Measurements from ENCODE around the gene TMOD1. TPM values are rescaled to one million over a fixed set of nuclear protein-coding genes. Genes with fewer than 3 reads are reported as not detected.
"Not testable (repeated sequence)": the region's sequence is repeated elsewhere in the genome, so short reads cannot be mapped to it uniquely, and the experiment has no call there.

Gene TMOD1
- total RNA-seq, 1 donor from 2014 or later: 1.6 TPM

DNA sequence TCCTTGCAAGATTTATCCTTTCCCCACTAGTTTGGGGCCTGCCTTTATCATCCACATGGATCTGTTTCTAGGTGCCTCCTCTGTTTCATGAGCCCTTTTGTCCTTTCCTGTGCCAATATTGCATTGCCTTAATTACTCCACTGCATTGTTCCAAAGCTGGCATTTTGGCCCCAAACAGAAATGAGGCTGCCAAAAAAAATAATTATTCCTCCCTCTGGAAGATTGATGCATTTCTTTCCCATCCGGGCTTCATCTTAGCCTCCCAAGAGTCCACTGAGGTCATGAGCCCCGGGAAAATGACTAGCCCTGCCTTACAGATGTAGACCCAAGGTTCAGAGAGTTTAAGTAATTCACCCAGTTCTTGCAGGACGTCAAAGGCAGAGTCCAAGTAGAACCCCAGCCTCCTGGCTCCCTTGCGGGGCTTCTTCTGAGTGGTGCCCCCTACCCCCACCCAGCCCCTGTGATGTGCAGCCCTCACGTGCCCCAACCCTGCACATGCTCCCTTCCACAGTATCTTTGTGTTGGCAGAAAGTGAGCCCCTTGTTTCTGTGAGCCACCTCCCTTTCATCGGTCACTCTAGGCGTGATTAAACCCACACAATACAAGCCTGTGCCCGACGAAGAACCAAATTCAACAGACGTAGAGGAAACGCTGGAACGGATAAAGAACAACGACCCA, 62.1 kb downstream of the TMOD1 start:
- intact Hi-C loops (cut with micrococcal nuclease): no loop called here

DNA sequence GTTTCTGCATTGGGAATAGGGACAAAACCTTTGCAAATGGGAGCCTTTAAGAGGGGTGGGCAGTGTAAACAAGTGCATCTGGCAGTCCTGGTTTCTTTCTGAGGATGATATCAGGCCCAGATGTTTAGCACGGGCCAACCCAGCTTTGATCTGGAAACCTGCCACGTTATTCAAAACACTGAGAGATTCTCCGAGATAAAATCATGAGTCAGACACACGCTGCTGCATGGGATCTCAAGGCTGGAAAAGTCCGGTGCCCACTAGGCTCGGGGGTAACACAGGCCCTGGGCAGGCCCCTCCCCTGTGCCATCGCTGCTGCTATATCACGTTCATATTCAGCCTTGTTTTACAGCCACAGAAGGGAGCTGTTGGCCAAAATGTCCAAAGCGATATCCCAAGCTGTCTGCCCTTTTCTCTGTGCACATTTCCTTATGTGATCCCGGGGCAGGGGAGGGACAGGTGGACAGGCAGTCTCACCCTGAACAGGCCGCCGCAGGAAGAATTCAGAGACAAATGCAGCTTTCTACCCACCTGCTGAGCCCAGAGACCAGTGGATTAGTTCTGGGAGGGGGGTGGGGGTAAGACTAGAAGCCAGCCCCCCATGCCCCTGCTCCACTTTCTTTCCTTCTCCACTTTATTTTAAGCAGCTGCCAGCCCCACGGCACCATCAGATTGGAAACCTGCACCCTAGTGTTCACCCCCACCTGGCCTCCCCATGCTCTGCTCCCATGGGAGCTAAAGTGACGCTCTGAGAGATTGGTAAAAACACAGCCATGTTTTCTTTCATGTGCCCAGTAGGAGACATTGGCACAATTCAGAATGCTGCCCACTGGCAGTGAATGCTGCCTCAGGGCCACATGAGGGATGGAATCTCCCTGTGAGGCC, 63.1 kb downstream of the TMOD1 start:
- intact Hi-C loops (cut with micrococcal nuclease): no loop called here

DNA sequence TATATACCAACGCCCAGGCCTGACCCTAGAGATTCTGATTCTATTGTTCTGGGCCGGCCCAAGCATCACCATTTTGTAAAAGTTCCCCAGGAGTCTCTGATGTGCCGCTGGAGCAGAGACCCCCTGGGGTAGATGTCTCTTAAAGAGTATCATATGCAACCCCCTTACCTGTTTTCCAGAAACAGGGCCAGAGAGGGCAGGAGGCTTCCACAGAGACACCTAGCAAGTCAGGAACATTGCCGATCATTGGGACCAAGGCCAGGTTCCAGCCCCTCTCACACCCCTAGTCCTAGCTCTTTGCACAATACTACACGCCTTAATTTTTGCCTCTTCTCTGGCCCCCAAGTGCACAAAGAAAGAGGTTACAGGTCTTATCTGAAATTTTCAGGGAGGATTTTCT, 63.8 kb downstream of the TMOD1 start:
- intact Hi-C loops (cut with micrococcal nuclease): no loop called here

DNA sequence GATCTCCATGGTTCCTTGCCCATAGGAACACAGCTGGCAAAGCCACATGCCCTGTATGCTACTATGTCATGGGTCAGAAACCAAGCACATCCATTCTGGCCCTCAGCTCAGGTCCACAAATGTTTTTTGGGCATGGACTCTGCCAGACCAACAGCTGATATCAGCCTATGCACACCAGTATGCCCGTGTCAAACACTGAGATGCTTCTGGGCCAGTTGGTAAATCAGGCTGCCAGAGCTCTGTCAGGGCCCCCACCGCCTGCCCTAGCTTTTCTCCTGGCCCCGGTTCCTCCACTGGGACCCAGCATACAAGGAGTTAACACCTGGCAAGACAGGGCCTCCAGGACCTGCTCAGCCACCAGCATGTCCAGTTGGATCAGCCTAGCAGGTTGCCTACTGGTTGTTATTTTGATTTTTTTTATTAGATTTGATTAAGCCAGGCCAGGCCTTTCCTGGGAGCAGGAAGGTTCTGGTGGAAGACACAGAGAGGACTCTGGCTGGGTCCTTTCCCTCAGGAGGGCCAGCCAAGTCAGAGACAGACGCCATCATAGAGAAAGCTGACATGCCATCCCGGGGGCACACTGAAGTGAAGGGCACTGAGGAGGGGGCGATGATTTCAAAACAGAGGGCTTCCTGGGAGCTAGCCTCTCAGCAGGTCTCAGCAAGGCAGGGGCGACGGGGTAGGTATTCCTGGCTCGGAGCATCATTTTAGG, 65.9 kb downstream of the TMOD1 start:
- intact Hi-C loops (cut with micrococcal nuclease): no loop called here

DNA sequence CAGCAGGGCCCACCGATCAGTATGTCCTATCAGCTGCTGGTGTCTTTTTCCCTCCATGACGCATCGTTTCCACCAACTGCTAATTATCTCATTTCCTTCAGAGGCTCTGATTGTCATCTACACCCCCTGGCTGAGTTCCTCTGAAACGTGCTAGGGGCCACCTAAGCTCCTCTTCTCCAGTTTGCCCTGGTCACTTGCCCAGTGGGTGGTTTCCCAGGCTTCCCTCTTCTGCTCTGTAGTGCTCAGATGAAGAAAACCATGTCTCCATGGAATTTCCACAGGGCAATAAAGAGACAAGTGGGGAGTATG, 66.4 kb downstream of the TMOD1 start:
- intact Hi-C loops (cut with micrococcal nuclease): no loop called here

DNA sequence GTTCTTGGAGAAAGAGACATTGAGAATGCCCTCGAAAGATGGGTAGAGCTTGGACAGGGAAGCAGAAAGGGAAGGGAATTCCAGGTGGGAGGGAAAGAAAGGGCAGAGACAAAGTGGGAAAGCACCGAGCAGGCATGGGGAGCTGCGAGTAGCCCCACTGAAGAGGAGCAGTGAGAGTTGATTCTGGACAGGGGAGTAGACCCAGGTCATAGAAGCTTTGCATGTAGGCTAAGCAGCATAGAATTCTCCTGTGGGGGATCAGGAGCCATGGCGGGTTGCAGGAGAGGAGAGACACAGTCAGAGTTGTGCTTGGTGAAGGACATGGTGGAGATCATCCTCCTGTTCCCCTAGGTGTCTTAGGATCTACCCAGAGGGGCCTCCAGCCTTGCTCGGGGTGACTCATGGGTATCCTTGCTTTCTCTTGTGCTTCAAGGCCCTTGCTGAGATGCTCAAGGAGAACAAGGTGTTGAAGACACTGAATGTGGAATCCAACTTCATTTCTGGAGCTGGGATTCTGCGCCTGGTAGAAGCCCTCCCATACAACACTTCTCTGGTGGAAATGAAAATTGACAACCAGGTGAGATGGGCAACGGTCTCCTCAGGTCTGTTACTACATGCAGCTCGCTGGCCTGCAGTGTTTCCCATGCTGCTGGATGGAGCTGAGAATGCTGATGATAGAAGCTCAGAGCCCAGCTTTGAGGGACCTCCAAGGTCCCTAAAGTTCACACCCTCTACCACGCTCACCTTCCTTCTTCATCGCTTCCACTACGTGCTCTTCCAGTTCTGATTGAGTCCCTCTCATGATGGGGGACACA, 67.2 kb downstream of the TMOD1 start:
- intact Hi-C loops (cut with micrococcal nuclease): no loop called here

DNA sequence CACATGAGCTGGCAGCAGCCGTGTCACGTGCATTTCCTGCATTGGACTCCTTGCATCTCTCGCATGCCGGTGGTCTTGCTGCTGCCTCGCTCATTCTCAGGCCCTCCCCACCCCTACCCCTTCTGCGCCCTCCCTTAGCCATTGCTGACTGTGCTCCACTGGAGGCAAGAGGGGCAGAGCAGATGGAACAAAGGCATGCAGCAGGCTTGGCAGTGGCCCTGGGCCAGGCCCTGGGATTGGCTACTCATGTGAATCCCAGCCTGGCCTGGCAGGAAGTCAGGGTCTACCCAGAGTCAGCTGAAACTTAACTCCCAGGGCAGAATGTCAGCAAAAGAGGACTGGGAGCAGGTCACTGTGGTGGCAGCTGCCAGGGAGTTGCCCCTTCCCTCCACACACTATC, 69.4 kb downstream of the TMOD1 start:
- intact Hi-C loops (cut with micrococcal nuclease): no loop called here

DNA sequence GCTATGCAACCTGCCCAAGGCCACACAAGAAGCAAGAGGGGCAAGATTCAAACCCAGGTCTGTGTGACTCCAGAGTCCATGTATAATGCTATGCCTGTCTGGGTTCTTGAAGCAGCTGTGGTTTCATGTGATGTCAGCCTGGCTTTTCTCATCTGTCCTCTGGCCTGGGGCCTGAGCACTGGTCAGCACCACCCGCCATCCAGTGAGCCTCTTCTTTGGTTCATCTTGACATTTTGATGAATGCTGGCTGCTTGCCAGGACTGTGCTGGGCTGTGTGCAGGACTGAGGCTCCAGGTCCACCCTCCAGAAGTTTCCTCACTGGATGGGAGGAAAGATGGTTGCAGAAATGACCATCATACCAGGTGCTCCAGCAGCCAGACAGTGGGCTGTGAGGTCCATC, 70.2 kb downstream of the TMOD1 start:
- intact Hi-C loops (cut with micrococcal nuclease): no loop called here

DNA sequence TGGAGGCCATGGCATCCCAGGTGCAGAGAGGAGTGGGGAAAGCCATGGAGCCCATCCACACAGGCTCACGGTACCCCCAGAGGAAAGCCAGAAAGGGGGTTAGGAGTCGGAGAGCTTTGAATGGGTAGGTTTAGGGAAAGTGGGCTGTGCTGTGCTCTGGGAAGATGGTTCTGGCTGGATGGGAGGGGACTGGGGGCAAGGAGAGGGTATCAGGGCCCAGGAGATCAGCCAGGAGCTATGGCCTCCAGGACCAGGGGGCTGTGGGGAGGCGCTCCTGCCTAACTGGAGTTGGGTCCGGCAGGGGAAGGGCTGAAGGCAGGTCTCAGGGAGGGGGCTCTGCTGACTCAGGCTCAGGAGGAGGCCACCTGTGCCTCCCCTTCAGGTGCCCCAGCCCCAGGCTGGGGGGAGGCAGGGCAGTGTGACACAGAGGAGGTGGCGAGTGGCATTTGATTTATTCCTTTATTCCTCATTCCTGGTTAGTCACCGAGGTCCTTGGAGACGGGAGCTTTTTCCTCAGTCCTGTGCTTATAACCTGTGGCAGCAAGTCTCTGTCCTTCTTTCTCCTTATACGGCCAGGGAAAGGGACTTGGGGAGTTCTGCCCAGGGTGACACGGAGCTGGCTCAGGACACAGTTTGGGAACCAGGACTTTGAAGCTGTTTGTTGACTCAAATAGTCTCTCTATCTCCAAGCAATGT, 70.9 kb downstream of the TMOD1 start:
- intact Hi-C loops (cut with micrococcal nuclease): no loop called here

DNA sequence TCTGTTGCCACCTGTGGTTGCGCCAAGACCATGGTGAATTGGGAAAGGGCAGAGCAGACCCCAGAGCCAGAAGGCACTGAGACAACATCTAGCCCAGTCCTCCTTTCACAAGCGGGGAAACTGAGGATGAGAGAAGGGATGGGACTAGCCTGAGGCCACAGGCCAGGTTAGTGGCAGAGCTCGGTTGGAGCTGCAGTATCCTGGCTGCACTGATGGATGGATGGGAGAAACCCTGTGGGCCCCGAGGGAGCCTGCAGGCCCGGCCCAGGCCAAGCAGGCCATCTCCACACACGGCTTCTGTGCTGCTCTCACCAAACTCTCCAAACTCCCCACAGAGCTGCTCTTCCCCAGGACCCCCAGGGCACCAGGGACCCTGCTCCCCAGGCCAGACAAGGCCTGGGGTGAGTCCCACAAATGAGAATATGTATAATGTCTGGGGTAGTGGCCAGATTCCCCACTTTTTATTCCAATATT, 71.5 kb downstream of the TMOD1 start:
- intact Hi-C loops (cut with micrococcal nuclease): no loop called here

DNA sequence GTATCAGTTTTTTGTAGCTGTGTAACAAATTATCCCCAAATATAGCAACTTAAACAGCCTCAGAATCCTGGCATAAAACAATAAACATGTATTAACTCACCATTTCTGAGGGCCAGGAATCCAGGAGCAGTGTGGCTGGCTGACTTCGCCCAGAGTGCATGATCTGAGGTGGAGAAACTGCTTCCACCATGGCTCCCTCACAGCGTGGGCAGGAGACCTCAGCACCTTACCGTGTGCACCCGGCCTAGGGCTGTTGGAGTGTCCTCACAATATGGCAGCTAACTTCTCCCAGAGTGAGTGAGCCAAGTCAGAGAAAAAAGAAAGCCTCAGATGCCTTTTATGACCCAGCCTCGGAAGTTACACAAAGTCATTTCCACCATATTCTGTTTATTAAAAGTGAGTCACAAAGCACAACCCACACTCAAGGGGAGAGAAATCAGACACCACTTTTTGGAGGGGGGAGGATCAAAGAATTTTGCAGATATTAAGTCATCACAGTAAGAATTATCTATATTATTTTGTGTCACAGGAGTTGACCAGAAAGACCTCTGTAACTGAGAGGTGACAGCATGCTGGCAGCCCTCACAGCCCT, 72.1 kb downstream of the TMOD1 start:
- intact Hi-C loops (cut with micrococcal nuclease): loop anchor here (2.0 kb wide), 2 partner anchors 15 to 63 kb away; no protein-coding TSS in a partner anchor

DNA sequence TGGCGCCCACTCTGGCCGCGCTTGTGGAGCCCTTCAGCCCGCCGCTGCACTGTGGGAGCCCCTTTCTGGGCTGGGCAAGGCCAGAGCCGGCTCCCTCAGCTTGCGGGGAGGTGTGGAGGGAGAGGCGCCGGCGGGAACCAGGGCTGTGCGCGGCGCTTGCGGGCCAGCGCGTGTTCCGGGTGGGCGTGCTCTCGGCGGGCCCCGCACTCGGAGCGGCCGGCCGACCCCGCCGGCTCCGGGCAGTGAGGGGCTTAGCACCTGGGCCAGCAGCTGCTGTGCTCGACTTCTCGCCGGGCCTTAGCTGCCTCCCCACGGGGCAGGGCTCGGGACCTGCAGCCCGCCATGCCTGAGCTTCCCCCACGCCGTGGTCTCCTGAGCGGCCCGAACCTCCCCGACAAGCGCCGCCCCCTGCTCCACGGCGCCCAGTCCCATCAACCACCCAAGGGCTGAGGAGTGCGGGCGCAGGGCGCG, 72.7 kb downstream of the TMOD1 start:
- intact Hi-C loops (cut with micrococcal nuclease): loop anchor here (2.0 kb wide), 2 partner anchors 15 to 63 kb away; no protein-coding TSS in a partner anchor

DNA sequence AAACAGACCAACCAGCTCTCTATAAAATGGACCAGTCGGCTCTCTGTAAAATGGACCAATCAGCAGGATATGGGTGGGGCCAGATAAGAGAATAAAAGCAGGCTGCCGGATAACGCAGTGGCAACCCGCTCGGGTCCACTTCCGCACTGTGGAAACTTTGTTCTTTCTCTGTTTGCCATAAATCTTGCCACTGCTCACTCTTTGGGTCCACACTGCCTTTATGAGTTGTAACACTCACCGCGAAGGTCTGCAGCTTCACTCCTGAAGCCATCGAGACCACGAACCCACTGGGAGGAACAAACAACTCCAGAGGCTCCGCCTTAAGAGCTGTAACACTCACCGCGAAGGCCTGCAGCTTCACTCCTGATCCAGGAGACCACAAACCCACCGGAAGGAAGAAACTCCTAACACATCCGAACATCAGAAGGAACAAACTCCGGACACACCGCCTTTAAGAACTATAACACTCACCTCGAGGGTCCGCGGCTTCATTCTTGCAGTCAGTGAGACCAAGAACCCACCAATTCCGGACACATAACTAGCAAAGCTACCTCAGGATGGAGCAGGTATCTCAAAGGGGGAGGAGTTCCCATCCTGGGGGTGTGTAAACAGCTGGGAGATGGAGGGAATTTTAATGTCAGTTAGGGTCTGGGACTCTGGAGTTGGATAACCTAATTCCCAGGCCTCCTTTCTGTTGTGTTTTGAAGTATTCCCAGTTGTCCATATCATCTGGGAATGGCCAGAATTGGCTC, 73.6 kb downstream of the TMOD1 start:
- intact Hi-C loops (cut with micrococcal nuclease): loop anchor here (1.0 to 2.0 kb wide), 3 partner anchors 16 to 64 kb away; partner anchors contain the start of genes NCBP1 and TSTD2

DNA sequence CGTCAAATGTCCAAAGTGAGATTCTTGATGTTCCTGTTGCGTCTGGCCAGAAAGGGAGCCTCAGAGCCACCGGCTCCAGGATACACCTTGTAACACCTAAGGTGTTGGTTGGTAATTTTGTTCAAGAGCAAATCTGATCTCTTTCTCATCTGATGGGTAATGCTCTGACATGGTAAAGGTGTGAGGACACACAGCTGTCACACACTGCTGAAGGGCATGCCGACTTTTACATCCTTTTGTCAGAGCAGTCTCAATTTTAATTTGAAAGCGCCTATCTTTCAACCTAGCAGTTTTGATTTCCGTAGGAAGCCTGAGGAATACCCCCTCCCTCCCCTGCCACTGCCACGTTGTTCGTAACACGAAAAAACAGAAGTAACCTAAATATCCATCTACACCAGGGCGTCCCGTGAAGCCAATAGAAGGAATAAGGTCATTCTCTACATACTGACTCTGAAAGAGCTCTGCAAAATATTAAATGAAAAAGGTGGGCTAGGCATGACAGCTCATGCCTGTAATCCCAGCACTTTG, 74.3 kb downstream of the TMOD1 start:
- intact Hi-C loops (cut with micrococcal nuclease): loop anchor here (1.0 to 2.0 kb wide), 3 partner anchors 17 to 65 kb away; partner anchors contain the start of genes NCBP1 and TSTD2

DNA sequence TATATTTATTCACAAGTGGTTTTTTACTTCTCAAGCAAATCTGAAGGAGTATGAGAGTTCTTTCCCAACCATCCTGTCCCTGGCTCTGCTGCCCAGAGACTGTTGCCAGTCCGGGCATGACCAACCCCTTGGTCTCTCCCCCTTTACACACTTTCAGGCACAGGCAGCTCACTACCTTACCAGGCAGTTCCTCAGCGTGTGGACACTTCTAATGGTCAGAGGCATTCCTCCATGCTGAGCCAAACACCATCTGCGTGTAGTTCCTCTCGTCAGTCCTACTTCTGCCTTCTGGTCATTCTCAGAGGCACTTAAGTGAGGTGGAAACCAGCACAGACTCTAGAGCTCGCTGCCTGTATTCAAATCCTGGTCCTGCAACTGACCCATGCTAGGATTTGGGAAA, 75.6 kb downstream of the TMOD1 start:
- intact Hi-C loops (cut with micrococcal nuclease): no loop called here

DNA sequence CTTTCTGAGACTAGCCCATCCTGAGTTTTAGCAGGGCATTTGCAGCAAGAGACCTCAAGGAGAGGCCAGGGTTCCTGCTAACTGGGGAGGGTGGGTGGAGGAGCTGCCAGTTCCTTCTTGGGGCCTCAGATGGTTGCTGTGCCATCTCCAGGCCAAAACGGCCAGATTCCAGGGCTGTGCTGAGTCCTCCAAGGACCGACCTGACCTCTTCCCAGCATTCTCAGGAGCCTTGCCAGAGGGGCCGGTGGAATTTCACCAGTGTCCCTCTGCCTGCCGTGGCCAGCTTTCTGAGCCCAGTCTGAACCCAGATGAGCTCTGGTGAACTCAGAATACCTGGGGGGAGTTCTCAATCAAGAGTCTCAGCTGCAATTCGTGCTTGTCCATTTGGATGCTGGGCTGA, 77.4 kb downstream of the TMOD1 start:
- intact Hi-C loops (cut with micrococcal nuclease): no loop called here

DNA sequence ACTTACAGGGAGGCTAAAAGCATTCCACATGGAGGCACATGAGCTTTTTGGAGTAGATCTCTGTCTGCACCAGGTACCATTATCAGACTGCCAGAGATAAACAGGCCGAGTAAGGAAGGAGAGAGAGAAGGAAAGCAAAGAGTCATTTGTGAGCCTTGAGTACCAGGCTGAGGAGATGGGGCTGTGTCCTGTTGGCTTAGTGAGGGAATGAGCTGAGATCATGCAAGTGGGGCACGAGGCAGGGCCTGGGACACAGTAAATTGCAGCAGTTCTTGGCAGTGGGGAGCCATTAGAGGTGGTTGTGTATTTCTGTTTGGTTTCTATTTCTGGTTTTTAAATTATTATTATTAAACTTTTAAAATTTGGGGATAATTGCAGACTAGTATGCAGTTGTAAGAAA, 78.4 kb downstream of the TMOD1 start:
- intact Hi-C loops (cut with micrococcal nuclease): no loop called here

DNA sequence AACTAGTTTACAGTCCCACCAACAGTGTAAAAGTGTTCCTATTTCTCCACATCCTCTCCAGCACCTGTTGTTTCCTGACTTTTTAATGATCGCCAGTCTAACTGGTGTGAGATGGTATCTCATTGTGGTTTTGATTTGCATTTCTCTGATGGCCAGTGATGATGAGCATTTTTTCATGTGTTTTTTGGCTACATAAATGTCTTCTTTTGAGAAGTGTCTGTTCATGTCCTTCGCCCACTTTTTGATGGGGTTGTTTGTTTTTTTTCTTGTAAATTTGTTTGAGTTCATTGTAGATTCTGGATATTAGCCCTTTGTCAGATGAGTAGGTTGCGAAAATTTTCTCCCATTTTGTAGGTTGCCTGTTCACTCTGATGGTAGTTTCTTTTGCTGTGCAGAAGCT, 80.1 kb downstream of the TMOD1 start:
- intact Hi-C loops (cut with micrococcal nuclease): not testable (repeated sequence)

DNA sequence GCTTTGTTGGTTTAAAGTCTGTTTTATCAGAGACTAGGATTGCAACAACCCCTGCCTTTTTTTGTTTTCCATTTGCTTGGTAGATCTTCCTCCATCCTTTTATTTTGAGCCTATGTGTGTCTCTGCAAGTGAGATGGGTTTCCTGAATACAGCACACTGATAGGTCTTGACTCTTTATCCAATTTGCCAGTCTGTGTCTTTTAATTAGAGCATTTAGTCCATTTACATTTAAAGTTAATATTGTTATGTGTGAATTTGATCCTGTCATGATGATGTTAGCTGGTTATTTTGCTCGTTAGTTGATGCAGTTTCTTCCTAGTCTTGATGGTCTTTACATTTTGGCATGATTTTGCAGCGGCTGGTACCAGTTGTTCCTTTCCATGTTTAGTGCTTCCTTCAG, 83.3 kb downstream of the TMOD1 start:
- intact Hi-C loops (cut with micrococcal nuclease): not testable (repeated sequence)

Data from T-helper 1 cell treated with Interleukin-12 subunit alpha and Interleukin-12 subunit beta and Interleukin-4 antibody, amounts not matched to agents 30 ng/mL and 1 ng/mL, for 36 hours (primary cell).